ENCODE results near the gene AQP3.

The AQP3 gene

DNA sequence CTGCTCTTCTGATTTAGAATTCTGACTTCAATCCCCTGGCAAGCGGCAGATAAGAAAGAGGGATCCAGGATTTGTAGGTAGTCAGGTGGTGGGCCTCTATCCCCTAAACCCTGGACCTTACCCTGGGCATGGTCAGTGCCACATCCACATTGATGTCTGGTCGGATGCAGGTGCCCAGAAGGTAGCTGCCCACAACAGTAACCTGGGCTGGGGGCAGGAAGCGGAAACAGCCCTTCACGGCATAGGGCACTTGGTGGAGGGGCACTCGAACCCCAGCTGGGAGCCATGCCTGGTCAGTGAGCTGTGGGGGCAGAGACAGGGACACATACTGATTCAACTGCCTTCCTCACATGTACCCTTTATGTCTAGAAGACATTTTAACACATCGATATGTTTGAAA lies 22.5 kb upstream of the AQP3 start:
- no peak for TF ChIP-seq TAF1 (IDR thresholded peaks at IDR 0.05; ENCODE audit: borderline replicate concordance, insufficient read depth, low read length)
- no peak for TF ChIP-seq SIN3A (IDR thresholded peaks at IDR 0.05; ENCODE audit: borderline replicate concordance, insufficient read depth, low read length)
- TF ChIP-seq, protein P1, sequence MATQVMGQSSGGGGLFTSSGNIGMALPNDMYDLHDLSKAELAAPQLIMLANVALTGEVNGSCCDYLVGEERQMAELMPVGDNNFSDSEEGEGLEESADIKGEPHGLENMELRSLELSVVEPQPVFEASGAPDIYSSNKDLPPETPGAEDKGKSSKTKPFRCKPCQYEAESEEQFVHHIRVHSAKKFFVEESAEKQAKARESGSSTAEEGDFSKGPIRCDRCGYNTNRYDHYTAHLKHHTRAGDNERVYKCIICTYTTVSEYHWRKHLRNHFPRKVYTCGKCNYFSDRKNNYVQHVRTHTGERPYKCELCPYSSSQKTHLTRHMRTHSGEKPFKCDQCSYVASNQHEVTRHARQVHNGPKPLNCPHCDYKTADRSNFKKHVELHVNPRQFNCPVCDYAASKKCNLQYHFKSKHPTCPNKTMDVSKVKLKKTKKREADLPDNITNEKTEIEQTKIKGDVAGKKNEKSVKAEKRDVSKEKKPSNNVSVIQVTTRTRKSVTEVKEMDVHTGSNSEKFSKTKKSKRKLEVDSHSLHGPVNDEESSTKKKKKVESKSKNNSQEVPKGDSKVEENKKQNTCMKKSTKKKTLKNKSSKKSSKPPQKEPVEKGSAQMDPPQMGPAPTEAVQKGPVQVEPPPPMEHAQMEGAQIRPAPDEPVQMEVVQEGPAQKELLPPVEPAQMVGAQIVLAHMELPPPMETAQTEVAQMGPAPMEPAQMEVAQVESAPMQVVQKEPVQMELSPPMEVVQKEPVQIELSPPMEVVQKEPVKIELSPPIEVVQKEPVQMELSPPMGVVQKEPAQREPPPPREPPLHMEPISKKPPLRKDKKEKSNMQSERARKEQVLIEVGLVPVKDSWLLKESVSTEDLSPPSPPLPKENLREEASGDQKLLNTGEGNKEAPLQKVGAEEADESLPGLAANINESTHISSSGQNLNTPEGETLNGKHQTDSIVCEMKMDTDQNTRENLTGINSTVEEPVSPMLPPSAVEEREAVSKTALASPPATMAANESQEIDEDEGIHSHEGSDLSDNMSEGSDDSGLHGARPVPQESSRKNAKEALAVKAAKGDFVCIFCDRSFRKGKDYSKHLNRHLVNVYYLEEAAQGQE (IDR thresholded peaks at IDR 0.05; ENCODE audit: insufficient read depth in 1 of 2, low read depth in 2 of 2, low read length in 2 of 2): no peak
- no peak for TF ChIP-seq POLR2AphosphoS5 (IDR thresholded peaks at IDR 0.05; ENCODE audit: low read depth, low read length)
- TF ChIP-seq FOXP2 (optimal IDR thresholded peaks at IDR 0.05; ENCODE audit: borderline replicate concordance, extremely low read depth, extremely low read length, insufficient read depth): no peak

- TF ChIP-seq POLR2AphosphoS5 (IDR thresholded peaks at IDR 0.05; ENCODE audit: low read depth, low read length): no peak
These were observed 21.6 kb upstream of the AQP3 start for GRCh38 chr9:33468797-33469621.

GRCh38 chr9:33468215-33468730 lies 20.9 kb upstream of the AQP3 start:
- TF ChIP-seq, protein P1 (IDR thresholded peaks at IDR 0.05; ENCODE audit: insufficient read depth in 1 of 2, low read depth in 2 of 2, low read length in 2 of 2): no peak
- TF ChIP-seq SIN3A (IDR thresholded peaks at IDR 0.05; ENCODE audit: borderline replicate concordance, insufficient read depth, low read length): no peak
- no peak for TF ChIP-seq POLR2AphosphoS5 (IDR thresholded peaks at IDR 0.05; ENCODE audit: low read depth, low read length)
- TF ChIP-seq FOXP2 (optimal IDR thresholded peaks at IDR 0.05; ENCODE audit: borderline replicate concordance, extremely low read depth, extremely low read length, insufficient read depth): no peak
- no peak for TF ChIP-seq TAF1 (IDR thresholded peaks at IDR 0.05; ENCODE audit: borderline replicate concordance, insufficient read depth, low read length)

GRCh38 chr9:33467526-33467925 lies 20.1 kb upstream of the AQP3 start:
- TF ChIP-seq POLR2AphosphoS5 (IDR thresholded peaks at IDR 0.05; ENCODE audit: low read depth, low read length): no peak
- TF ChIP-seq, protein P1 (IDR thresholded peaks at IDR 0.05; ENCODE audit: insufficient read depth in 1 of 2, low read depth in 2 of 2, low read length in 2 of 2): no peak
- TF ChIP-seq FOXP2 (optimal IDR thresholded peaks at IDR 0.05; ENCODE audit: borderline replicate concordance, extremely low read depth, extremely low read length, insufficient read depth): no peak
- TF ChIP-seq TAF1 (IDR thresholded peaks at IDR 0.05; ENCODE audit: borderline replicate concordance, insufficient read depth, low read length): no peak
- TF ChIP-seq SIN3A (IDR thresholded peaks at IDR 0.05; ENCODE audit: borderline replicate concordance, insufficient read depth, low read length): no peak

DNA sequence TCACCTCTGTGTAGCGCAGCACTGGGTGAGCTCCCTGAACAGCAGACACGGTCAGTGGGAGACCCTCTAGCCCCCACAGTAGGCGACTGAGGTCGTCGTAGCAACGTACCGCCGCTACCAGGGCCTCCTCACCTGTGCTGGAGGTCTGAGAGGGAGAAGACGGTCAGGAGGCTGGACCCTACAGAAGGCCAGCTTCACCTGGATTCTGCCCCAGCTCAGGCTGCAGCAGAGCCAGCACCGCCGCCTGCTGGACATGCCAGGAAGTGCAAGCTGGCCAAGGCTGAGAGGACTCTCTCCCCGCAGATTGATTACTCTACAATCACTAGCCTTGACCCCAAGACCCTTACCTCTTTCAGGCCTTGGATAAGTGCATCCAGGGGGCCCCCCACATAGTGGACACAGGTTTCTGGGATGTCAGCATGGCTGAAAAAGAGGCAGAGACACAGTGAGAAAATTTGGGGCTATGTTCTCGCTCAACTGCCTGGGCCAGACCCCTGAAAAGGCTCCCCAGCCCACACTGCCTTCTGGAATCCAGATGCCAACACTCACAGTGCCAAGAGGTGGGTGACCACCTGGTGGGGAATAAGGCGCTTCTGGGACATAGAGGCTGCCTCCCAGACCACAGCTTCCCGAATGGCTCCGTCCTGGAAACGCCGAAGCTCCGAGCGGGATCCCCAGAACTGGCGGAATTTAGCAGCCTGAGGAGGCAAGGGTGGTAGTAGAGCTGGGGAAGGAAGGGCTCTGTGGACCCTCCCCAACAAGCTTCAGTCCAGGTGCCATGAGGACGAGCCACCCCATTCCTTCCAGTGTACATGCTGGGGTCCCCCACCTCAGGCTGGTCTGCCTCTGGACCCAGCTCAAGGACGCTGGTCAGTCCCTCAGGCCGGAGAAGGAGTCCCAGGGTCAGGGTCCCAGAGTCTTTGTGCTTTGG lies 19.4 kb upstream of the AQP3 start:
- TF ChIP-seq FOXP2 (optimal IDR thresholded peaks at IDR 0.05; ENCODE audit: borderline replicate concordance, extremely low read depth, extremely low read length, insufficient read depth) (no peak), POLR2AphosphoS5 (IDR thresholded peaks at IDR 0.05; ENCODE audit: low read depth, low read length) (no peak), SIN3A (IDR thresholded peaks at IDR 0.05; ENCODE audit: borderline replicate concordance, insufficient read depth, low read length) (no peak)
